ENCODE results near the gene TSC2.

Gene TSC2

GRCh38 chr16:2044541-2044940 lies 3.2 kb upstream of the TSC2 start:
- no peak for DNase-seq

GRCh38 chr16:2045965-2046892 lies 1.6 kb upstream of the TSC2 start:
- no peak for DNase-seq

DNA sequence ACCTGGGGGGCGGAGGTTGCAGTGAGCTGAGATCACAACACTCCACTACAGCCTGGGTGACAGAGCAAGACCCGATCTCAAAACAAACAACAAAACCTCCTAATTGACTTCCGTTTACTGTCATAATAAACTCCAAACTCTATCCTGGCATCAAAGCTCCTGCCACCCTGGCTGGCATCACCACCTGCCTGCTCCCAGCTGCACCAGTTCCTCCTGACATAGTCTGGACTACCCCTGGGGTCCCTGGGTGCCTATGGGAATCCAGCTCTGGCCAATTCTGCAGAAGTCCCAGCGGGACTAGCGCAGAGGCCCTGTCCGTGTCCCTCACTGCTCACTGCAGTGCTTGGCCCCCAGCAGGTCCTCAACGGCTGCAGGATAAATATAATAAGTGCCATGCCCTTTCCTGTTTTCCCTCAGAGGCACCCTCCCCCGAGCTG lies 874 bp upstream of the TSC2 start:
- DNase-seq: no peak

DNA sequence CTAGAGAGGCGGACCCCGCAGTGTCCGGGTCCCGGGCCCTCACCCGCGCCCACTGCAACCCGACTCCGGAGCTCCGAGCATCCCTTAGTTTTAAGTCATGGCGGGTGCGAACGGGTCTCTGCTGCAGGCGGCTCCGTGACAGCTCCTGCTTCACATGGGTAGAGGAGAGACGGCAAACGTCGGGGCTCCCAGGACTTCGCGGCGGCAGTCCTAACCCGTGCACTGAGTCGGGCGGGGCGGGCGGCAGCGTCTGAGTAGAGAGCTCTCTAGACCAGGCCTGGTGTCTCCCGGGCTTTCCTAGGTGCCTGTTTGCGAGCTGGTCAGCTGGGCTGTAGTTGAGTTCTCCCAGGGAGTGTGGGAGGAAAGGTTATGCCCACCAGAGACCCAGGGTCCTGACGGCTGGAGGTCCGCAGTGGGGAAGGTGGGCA lies 345 bp downstream of the TSC2 start:
- no peak for DNase-seq

DNA sequence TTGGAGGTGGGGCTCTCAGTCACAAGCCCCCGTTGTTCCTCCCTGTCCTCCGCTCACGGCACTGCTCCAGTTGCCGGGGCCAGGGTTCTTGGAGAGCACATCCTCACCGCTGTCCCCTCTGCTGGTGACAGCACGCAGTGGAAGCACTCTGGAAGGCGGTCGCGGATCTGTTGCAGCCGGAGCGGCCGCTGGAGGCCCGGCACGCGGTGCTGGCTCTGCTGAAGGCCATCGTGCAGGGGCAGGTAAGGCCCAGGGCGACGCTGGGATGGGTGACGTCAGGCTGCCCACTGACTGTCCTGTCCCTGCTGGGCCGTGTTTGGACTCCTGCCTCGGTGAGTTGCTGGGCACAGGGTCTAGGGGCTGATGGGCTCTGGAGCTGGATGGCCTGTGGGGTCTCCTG lies 5.4 kb downstream of the TSC2 start:
- no peak for DNase-seq

DNA sequence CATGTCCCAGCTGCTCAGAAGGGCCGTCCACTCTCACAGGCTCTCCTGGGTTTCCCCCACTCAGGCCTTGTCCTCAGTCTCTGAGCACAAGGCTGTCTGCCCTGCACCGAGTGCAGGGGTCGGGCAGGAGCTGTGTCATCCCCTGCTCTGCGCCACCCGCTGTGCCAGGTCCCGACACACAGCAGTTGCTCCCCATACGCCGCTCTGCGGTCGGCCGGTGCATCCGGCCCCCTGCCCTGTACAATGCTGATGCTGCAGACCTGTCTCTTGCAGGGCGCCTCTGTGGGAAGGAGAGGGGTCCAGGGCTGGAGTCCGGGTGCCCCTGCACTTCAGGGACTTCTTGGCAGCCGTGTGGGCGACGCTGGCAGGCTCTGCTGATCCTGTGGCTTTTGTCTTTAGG lies 6.1 kb downstream of the TSC2 start:
- DNase-seq: no peak

DNA sequence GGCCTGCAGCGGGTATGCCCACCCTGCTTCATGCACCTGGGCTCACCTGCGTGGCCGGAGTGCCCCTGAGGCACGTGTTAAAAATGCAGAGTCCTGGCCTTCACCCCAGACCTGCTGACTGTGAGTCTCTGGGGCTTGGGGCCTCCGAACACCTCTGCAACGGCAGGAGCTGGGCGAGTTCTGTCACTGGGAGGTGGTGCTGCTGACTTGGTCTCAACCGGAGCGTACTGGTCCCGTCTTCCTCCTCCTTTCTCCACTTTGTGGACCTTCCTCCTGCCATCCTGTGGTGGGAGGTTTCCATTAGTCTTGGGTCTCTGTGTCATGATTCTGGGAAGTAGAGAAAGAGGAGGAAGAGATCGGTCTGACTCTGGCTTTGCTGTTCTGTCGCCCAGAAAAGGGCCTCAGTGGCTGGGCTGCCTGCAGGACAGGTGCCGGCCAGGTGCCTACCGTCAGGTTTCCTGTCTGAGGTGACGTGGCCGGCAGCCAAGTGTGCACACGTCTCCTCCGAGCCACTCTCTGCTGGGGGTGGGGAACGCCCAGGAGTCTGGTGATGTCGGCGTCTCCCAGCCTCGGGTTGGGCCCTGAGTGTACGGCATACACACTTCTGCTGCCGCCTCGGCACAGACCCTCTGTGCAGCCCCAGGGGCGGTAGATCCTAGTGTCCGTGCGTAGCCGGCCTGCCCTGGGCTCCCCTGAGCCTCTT lies 6.9 kb downstream of the TSC2 start:
- no peak for DNase-seq

DNA sequence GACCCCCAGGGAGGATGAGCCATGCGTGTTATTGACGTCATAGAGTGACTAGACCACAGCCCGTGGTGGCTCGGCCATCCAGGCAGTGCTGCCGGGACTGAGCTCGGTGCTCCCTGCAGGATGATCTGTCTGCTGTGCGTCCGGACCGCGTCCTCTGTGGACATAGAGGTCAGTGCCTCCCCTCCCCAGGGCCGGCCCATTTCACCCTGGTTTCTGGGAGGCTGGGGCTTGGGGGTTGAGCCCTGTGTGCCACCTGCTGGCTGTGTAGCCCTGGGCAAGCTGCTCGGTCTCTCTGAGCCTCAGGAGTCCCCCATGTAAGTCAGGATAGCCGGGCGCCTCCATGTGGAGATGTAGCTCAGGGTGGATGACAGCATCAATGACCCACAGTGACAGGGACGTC lies 8.3 kb downstream of the TSC2 start:
- DNase-seq: no peak

- DNase-seq: no peak
These were observed 9.1 kb downstream of the TSC2 start for GRCh38 chr16:2056681-2057407.

GRCh38 chr16:2057438-2057837 lies 9.7 kb downstream of the TSC2 start:
- DNase-seq: no peak

GRCh38 chr16:2058420-2058819 lies 10.6 kb downstream of the TSC2 start:
- no peak for DNase-seq

DNA sequence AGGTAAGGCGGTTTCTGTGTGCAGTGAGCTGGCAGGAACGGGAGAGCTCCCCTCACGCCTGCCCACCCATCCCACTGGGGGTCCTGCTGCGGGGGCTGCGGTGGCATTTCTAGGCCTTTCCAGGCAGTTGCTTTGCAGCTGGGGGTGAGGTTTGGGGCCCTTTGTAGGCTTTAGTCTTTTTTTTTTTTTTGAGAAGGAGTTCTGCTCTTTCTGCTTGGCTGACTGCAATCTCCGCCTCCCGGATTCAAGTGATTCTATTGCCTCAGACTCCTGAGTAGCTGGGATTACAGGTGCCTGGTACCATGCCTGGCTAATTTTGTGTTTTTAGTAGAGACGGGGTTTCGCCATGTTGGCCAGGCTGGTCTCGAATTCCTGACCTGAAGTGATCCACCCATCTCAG lies 11.1 kb downstream of the TSC2 start:
- no peak for DNase-seq

- no peak for DNase-seq
These were observed 12.6 kb downstream of the TSC2 start for GRCh38 chr16:2060346-2060745.

DNA sequence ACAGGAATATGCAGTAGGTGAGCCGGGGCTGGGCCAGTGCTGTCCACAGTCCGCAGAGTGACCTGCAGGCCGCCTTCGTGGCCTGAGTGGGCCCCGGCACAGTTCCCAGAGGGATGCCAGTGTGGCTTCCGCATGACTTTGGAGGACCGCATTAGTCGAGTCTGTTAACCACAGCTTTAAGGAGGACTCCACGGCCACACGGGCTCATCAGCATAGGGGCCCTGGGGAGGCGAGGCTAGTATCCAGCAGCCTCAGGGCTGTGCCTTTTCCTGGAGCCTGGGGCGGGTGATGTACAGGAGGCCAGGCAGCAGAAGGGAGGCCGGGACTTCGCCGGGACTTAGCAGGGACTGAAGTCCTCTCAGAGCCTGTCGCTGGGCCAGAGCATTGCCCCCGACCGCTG lies 13.2 kb downstream of the TSC2 start:
- DNase-seq: no peak

DNA sequence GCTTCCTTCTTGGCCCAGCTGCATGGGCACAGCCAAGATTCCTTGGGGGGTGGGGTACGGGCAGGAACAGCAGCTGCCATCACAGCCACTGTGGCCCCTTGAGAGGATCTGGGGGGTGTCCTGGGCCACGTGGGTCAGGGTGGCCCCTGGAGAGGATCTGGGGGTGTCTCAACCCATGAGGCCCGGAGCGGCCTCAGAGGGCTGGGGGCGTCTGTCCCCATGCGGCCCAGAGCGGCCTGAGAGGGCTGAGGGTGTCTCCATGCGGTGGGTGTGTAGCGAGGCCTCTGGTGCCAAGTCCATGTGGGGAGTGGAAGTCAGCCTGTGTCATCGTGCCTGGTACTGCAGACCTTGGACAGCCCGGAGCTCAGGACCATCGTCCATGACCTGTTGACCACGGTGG lies 13.7 kb downstream of the TSC2 start:
- no peak for DNase-seq

DNA sequence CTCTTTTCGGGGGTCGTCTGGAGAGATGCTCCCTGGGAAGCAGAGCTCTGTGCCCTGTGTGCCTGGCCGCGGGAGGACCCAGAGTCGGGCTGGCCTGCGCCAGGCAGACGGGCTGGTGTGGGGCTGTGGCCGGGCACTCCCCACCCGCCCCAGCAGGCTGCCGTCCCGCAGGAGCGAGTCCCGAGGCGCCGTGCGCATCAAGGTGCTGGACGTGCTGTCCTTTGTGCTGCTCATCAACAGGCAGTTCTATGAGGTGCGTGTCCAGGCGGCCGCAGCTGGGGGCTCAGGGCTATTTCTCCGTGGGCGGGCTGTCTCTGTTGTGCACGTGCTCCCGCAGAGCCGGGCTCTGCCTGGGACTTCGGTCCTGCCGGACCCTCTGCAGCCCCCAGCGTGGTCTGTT lies 15.0 kb downstream of the TSC2 start:
- DNase-seq: no peak

- DNase-seq: no peak
These were observed 16.1 kb downstream of the TSC2 start for GRCh38 chr16:2063861-2064260.

GRCh38 chr16:2064368-2064945 lies 16.7 kb downstream of the TSC2 start:
- no peak for DNase-seq

GRCh38 chr16:2066139-2066538 lies 18.4 kb downstream of the TSC2 start:
- DNase-seq: no peak

DNA sequence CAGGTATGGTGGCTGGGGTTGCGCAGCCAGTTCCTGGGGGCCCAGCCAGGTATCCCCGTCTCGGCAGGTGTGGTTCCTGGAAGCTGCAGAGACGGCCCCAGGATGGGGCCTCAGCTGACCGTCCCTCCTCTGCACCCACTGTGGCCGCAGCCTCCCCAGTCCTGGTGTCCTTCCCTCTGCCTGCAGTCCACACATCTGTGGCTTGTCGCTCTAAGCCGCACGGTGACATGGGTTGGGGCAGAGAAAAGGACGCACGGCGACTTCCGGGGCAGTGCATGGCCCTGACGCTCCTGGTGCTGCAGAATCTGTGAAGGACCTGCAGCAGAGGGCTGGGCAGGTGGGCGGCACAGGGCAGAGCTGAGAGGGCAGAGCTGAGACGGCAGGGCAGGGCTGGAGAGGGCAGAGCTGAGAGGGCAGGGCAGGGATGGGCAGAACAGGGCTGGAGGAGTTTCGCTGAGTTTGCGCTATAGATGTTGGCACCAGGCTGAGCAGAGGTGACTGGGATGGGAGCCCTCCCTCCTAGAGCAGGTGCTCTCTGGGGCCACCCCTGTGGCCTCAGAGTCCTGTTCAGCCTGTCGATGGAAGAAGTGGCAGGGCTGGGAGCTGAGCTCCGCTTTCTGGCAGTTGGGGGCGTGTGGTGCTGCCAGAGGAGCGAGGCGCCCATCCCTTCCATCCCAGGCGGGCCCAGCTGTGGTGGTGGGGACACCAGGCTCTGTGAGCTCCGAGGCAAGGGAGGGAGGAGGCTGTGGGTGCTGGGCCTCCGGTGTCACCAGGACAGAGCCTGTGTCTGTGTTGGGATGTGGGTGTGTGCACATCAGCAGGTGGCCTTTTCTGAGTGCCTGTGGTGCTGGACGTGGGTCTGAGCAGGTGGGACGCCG lies 23.0 kb downstream of the TSC2 start:
- DNase-seq: no peak

DNA sequence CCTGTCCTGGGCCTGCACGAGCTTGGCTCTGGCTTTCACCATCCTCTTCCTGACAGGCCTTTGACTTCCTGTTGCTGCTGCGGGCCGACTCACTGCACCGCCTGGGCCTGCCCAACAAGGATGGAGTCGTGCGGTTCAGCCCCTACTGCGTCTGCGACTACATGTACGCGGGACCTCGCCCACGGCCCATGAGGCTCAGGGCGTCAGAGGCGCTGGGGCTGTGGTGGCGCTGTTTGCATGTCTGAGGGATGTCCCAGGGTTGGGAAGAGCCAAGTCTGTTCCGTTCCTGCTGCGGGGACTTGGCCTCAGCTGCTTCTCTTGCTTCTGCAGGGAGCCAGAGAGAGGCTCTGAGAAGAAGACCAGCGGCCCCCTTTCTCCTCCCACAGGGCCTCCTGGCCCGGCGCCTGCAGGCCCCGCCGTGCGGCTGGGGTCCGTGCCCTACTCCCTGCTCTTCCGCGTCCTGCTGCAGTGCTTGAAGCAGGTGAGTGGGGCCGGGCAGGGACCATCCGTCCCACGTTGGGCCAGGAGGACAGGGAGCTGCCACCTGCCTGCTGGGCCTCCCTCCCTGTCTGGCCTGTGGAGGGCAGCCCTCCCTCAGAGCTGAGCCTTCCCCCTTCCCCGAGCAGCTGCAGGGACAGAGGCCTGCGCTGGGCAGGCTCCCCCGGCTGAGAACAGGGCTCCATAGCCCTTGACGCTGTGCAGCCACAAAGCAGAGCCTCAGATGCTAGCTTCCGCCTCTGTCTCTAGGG lies 23.8 kb downstream of the TSC2 start:
- no peak for DNase-seq

Measured in CD4-positive, alpha-beta T cell treated with Interleukin-10 for 1 hour (primary cell).